ENCODE results near the gene SLC17A3. TPM values are rescaled to one million over a fixed set of nuclear protein-coding genes. Genes with fewer than 3 reads are reported as not detected.

Gene SLC17A3
- total RNA-seq, 2 donors from 2014 or later, result 1.3 to 2.4 TPM

- DNase-seq (no peak), ATAC-seq (no peak)
- Mint-ChIP-seq H3K4me1 (peaks cover 10% of the 10 kb centered on the region), H3K36me3 (ENCODE audit: low read depth) (peaks cover 2% of the 10 kb centered on the region), H3K4me3 (no peak overlapping the region), H3K27me3 (peaks cover 8% of the 10 kb centered on the region), H3K27ac (no peak overlapping the region)
- no peaks in the 10 kb centered on the region for H3K9me3 ChIP-seq (ENCODE audit: control insufficient read depth, low read length, poor library complexity, severe bottlenecking)
Measured at GRCh38 chr6:25880601-25881000, 6.6 kb upstream of the SLC17A3 start.

- Mint-ChIP-seq H3K36me3 (ENCODE audit: low read depth) (peaks cover 2% of the 10 kb centered on the region), H3K27ac (no peak overlapping the region), H3K4me3 (no peak overlapping the region), H3K27me3 (peaks cover 8% of the 10 kb centered on the region), H3K4me1 (peaks cover 17% of the 10 kb centered on the region)
- ATAC-seq (no peak), DNase-seq (no peak)
- no peaks in the 10 kb centered on the region for H3K9me3 ChIP-seq (ENCODE audit: control insufficient read depth, low read length, poor library complexity, severe bottlenecking)
Measured at GRCh38 chr6:25878721-25879322, 4.8 kb upstream of the SLC17A3 start.

GRCh38 chr6:25875926-25876602 is 2.0 kb upstream of the SLC17A3 start:
- Mint-ChIP-seq H3K27ac (peak overlapping the region; percentile 3), H3K4me3 (no peak overlapping the region), H3K36me3 (ENCODE audit: low read depth) (peaks cover 2% of the 10 kb centered on the region), H3K4me1 (peaks cover 17% of the 10 kb centered on the region), H3K27me3 (peaks cover 8% of the 10 kb centered on the region)
- H3K9me3 ChIP-seq (ENCODE audit: control insufficient read depth, low read length, poor library complexity, severe bottlenecking), result no peaks in the 10 kb centered on the region
- ATAC-seq (no peak), DNase-seq (no peak)

GRCh38 chr6:25875563-25875905 is 1.5 kb upstream of the SLC17A3 start:
- peaks cover 2% of the 10 kb centered on the region for H3K36me3 Mint-ChIP-seq (ENCODE audit: low read depth)
- peaks cover 17% of the 10 kb centered on the region for H3K4me1 Mint-ChIP-seq
- DNase-seq (no peak), ATAC-seq (no peak)
- no peaks in the 10 kb centered on the region for H3K9me3 ChIP-seq (ENCODE audit: control insufficient read depth, low read length, poor library complexity, severe bottlenecking)
- H3K27me3 Mint-ChIP-seq, result peaks cover 8% of the 10 kb centered on the region
- H3K27ac Mint-ChIP-seq, result peak overlapping the region; percentile 3
- H3K4me3 Mint-ChIP-seq, result no peak overlapping the region

GRCh38 chr6:25874822-25875562 is 949 bp upstream of the SLC17A3 start:
- ATAC-seq (peak; percentile 30), DNase-seq (no peak)
- H3K4me1 Mint-ChIP-seq, result peaks cover 17% of the 10 kb centered on the region
- peaks cover 2% of the 10 kb centered on the region for H3K36me3 Mint-ChIP-seq (ENCODE audit: low read depth)
- peaks cover 6% of the 10 kb centered on the region for H3K27me3 Mint-ChIP-seq
- H3K27ac Mint-ChIP-seq, result peak overlapping the region; percentile 59
- peak overlapping the region; percentile 49 for H3K4me3 Mint-ChIP-seq
- H3K9me3 ChIP-seq (ENCODE audit: control insufficient read depth, low read length, poor library complexity, severe bottlenecking), result no peaks in the 10 kb centered on the region

- peak in 2 of 3 donors; percentile 10 to 17 for DNase-seq
- Mint-ChIP-seq H3K4me1 (peaks cover 15% of the 10 kb centered on the region), H3K27ac (peak overlapping the region; percentile 19), H3K36me3 (ENCODE audit: low read depth) (no peaks in the 10 kb centered on the region), H3K4me3 (peak overlapping the region; percentile 1), H3K27me3 (no peaks in the 10 kb centered on the region)
- peak; percentile 92 for ATAC-seq
- H3K9me3 ChIP-seq (ENCODE audit: control insufficient read depth, low read length, poor library complexity, severe bottlenecking), result no peaks in the 10 kb centered on the region
Measured at GRCh38 chr6:25872814-25873213, 1.2 kb downstream of the SLC17A3 start.

GRCh38 chr6:25869840-25870239 is 4.2 kb downstream of the SLC17A3 start:
- no peaks in the 10 kb centered on the region for H3K9me3 ChIP-seq (ENCODE audit: control insufficient read depth, low read length, poor library complexity, severe bottlenecking)
- Mint-ChIP-seq H3K27ac (peak overlapping the region; percentile 42), H3K4me3 (no peak overlapping the region), H3K36me3 (ENCODE audit: low read depth) (no peaks in the 10 kb centered on the region), H3K4me1 (peaks cover 19% of the 10 kb centered on the region), H3K27me3 (no peaks in the 10 kb centered on the region)
- ATAC-seq (no peak), DNase-seq (no peak)

- Mint-ChIP-seq H3K4me1 (peaks cover 16% of the 10 kb centered on the region), H3K36me3 (ENCODE audit: low read depth) (no peaks in the 10 kb centered on the region), H3K27me3 (no peaks in the 10 kb centered on the region), H3K27ac (peak overlapping the region; percentile 42), H3K4me3 (no peak overlapping the region)
- H3K9me3 ChIP-seq (ENCODE audit: control insufficient read depth, low read length, poor library complexity, severe bottlenecking), result no peaks in the 10 kb centered on the region
- DNase-seq (no peak), ATAC-seq (no peak)
Measured at GRCh38 chr6:25868436-25869183, 5.4 kb downstream of the SLC17A3 start.

GRCh38 chr6:25866011-25866410 is 8.0 kb downstream of the SLC17A3 start:
- ATAC-seq, result peak; percentile 96
- Mint-ChIP-seq H3K27me3 (no peaks in the 10 kb centered on the region), H3K4me3 (peak overlapping the region; percentile 58), H3K4me1 (peaks cover 12% of the 10 kb centered on the region), H3K36me3 (ENCODE audit: low read depth) (no peaks in the 10 kb centered on the region), H3K27ac (peak overlapping the region; percentile 91)
- DNase-seq, result peak in 1 of 3 donors; percentile 9
- H3K9me3 ChIP-seq (ENCODE audit: control insufficient read depth, low read length, poor library complexity, severe bottlenecking), result no peaks in the 10 kb centered on the region

GRCh38 chr6:25863360-25863759 is 10.7 kb downstream of the SLC17A3 start:
- H3K4me1 Mint-ChIP-seq, result peaks cover 14% of the 10 kb centered on the region
- H3K9me3 ChIP-seq (ENCODE audit: control insufficient read depth, low read length, poor library complexity, severe bottlenecking), result no peaks in the 10 kb centered on the region
- DNase-seq, result no peak
- no peak for ATAC-seq
- H3K27ac Mint-ChIP-seq, result peak overlapping the region; percentile 0
- H3K4me3 Mint-ChIP-seq, result no peak overlapping the region
- no peaks in the 10 kb centered on the region for H3K36me3 Mint-ChIP-seq (ENCODE audit: low read depth)
- peaks cover 4% of the 10 kb centered on the region for H3K27me3 Mint-ChIP-seq

GRCh38 chr6:25862199-25862598 is 11.8 kb downstream of the SLC17A3 start:
- DNase-seq, result no peak
- peaks cover 23% of the 10 kb centered on the region for H3K4me1 Mint-ChIP-seq
- H3K27ac Mint-ChIP-seq, result no peak overlapping the region

GRCh38 chr6:25852756-25853155 is 21.3 kb downstream of the SLC17A3 start:
- no peak for DNase-seq
- H3K27ac Mint-ChIP-seq, result peak overlapping the region; percentile 69
- no peaks in the 10 kb centered on the region for H3K9me3 ChIP-seq (ENCODE audit: control insufficient read depth, low read length, poor library complexity, severe bottlenecking)

More at GRCh38 chr6:25862199-25862598, 11.8 kb downstream of the SLC17A3 start:
- Mint-ChIP-seq H3K27me3 (peaks cover 10% of the 10 kb centered on the region), H3K36me3 (ENCODE audit: low read depth) (peaks cover 2% of the 10 kb centered on the region), H3K4me3 (no peak overlapping the region)
- no peak for ATAC-seq
- no peaks in the 10 kb centered on the region for H3K9me3 ChIP-seq (ENCODE audit: control insufficient read depth, low read length, poor library complexity, severe bottlenecking)

GRCh38 chr6:25851961-25852360 is 22.1 kb downstream of the SLC17A3 start:
- Mint-ChIP-seq H3K4me1 (peaks cover 12% of the 10 kb centered on the region), H3K36me3 (ENCODE audit: low read depth) (peaks cover 4% of the 10 kb centered on the region), H3K27ac (peak overlapping the region; percentile 69), H3K27me3 (peaks cover 6% of the 10 kb centered on the region), H3K4me3 (peak overlapping the region; percentile 28)
- no peaks in the 10 kb centered on the region for H3K9me3 ChIP-seq (ENCODE audit: control insufficient read depth, low read length, poor library complexity, severe bottlenecking)
- ATAC-seq (no peak), DNase-seq (no peak)

More at GRCh38 chr6:25852756-25853155, 21.3 kb downstream of the SLC17A3 start:
- H3K4me1 Mint-ChIP-seq, result peaks cover 16% of the 10 kb centered on the region
- H3K4me3 Mint-ChIP-seq, result no peak overlapping the region
- H3K36me3 Mint-ChIP-seq (ENCODE audit: low read depth), result peaks cover 5% of the 10 kb centered on the region
- no peak for ATAC-seq
- peaks cover 7% of the 10 kb centered on the region for H3K27me3 Mint-ChIP-seq

Measured in T-helper 17 cell (primary cell).